NCI-H2029 treated with DMSO at 0.1 percent for 48 hours (cell line): ENCODE measurements around the gene MPI.

ENCODE experiments used
- DNase-seq: peaks from one replicate; lab custom pipeline; 2025; lab: John Stamatoyannopoulos, UW

The MPI gene

GRCh38 chr15:74889883-74890664 is at the start of gene MPI:
MPI (plus strand) TSS chr15:74890042; CDS start chr15:74890074, 32 bp downstream.
- DNase-seq = no peak

GRCh38 chr15:74840851-74841775 is 48.7 kb upstream of the MPI start:
- DNase-seq = no peak

- DNase-seq = no peak
These were observed 47.9 kb upstream of the MPI start for GRCh38 chr15:74841891-74842373.

- DNase-seq = peak; percentile 66
These were observed 47.0 kb upstream of the MPI start, which contains the start of gene ULK3 for GRCh38 chr15:74842581-74843444. ULK3 (minus strand) TSS chr15:74843156; CDS start chr15:74843105, 51 bp downstream.

- DNase-seq = no peak
These were observed 46.4 kb upstream of the MPI start for GRCh38 chr15:74843445-74843828.

GRCh38 chr15:74843891-74844299 is 45.9 kb upstream of the MPI start:
- DNase-seq = no peak

GRCh38 chr15:74844319-74845207 is 45.3 kb upstream of the MPI start:
- DNase-seq = no peak

- no peak for DNase-seq
These were observed 44.7 kb upstream of the MPI start for GRCh38 chr15:74845208-74845568.

GRCh38 chr15:74845581-74845980 is 44.3 kb upstream of the MPI start:
- no peak for DNase-seq

- DNase-seq = no peak
These were observed 42.4 kb upstream of the MPI start for GRCh38 chr15:74847432-74847831.

GRCh38 chr15:74850393-74850792 is 39.4 kb upstream of the MPI start:
- DNase-seq = no peak

- no peak for DNase-seq
These were observed 37.9 kb upstream of the MPI start for GRCh38 chr15:74851960-74852359.

- no peak for DNase-seq
These were observed 35.3 kb upstream of the MPI start for GRCh38 chr15:74854453-74855022.

GRCh38 chr15:74855857-74856256 is 34.0 kb upstream of the MPI start:
- DNase-seq = no peak

GRCh38 chr15:74856537-74856936 is 33.3 kb upstream of the MPI start:
- DNase-seq = no peak

- peak; percentile 73 for DNase-seq
These were observed 32.7 kb upstream of the MPI start for GRCh38 chr15:74857082-74857655.

GRCh38 chr15:74857671-74858368 is 32.0 kb upstream of the MPI start:
- DNase-seq = no peak

- DNase-seq = no peak
These were observed 31.5 kb upstream of the MPI start for GRCh38 chr15:74858369-74858740.

GRCh38 chr15:74863239-74864056 is 26.4 kb upstream of the MPI start:
- DNase-seq = no peak
